GM18861 (cell line): ENCODE measurements around the gene CD86.
"Not testable (repeated sequence)": the region's sequence is repeated elsewhere in the genome, so short reads cannot be mapped to it uniquely, and the experiment has no call there.

Source experiments
- ATAC-seq: cut with Tn5 transposase; IDR thresholded peaks from one replicate; pipeline ENCODE4 v1.9.1; 2021; ENCODE audit not compliant: unreplicated experiment

CD86 gene

DNA sequence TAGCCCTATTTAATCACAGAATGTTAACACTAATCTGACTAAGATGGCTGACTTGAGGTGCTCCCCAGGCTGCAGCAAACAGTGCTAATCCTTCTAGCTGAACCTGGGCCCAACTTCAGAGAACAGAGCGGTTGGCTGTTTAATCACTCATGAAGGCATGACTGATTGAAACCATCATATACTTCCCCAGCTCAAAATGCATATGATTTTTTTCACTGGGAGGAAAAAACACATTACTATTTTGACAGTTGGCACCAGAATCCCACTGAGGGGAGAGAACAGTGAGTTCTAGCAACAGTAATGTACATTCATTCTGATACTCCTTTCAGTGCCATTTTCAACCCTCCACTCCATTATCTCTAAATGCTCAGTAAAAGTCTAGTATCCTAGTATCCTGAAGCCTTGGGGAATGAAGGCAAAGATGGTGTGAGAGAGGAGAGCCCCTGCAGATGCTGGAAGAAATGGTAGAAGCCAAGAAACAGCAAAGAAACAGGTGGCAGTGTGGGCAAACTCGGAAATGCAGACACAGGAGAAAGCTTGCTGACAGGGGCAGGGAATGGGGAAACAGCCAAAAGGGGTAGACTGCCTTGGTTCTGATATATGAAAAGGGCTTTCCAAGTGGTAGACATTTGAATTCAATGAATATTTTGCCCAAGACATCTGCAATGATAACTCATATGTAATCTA is 93.9 kb downstream of the CD86 start:
- no peak for ATAC-seq

DNA sequence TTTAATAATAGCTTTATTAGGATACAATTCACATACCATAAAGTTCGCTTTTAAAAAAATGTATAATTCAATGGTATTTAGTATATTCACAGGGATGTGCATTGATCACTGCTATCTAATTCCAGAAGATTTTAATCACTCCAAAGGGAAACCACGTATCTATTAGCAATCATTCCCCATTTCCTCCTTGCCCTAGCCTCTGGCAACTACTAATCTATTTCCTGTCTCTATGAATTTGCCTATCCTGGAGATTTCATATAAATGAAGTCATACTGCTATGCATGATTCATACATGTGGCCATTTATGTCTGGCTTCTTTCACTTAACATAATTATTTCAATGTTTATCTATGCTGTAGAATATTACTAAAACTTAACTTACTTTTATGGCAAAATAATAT is 96.3 kb downstream of the CD86 start:
- ATAC-seq: no peak

DNA sequence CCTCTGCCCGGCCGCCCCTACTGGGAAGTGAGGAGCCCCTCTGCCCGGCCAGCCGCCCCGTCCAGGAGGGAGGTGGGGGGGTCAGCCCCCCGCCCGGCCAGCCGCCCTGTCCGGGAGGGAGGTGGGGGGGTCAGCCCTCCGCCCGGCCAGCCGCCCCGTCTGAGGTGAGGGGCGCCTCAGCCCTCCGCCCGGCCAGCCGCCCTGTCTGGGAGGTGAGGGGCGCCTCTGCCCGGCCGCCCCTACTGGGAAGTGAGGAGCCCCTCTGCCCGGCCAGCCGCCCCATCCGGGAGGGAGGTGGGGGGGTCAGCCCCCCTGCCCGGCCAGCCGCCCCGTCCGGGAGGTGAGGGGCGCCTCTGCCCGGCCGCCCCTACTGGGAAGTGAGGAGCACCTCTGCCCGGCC is 109.8 kb downstream of the CD86 start:
- not testable (repeated sequence) for ATAC-seq

DNA sequence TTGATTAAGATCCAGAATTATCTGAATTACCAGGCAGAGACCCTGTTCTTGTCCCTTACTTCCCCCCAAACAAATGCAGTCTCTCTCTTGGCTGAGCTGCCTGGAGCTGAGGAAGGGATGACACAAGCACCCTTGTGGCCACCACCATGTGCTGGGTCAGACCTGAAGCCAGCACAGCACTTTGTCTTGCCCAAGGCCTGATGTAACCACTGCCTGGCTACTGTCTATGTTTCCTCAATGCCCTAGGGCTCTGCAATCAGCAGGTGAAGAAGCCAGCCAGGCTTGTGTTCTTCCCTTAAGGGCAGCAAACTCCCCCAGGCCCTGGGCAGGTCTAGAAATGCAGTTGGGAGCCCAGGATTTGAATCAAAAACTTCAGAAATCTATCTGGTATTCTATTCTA is 112.5 kb downstream of the CD86 start:
- no peak for ATAC-seq

DNA sequence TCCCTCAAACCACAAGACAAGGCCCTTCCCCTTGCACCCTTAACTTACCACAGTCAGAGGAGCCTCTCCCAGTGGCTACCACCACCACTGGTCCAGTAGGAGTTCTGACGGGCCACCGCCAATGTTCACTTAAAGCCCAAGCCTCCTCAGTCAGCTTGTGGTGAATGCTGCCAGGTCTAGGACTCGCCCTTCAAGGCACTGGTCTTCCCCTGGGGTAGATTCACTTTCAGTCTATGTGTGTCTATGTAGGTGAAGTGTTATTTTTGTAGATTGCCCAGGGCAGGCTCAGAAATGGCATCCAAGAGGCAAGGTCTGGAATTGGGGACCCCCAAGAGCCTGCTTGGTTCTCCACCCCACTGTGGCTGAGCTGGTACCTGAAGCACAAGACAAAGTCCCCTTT is 112.9 kb downstream of the CD86 start:
- no peak for ATAC-seq

DNA sequence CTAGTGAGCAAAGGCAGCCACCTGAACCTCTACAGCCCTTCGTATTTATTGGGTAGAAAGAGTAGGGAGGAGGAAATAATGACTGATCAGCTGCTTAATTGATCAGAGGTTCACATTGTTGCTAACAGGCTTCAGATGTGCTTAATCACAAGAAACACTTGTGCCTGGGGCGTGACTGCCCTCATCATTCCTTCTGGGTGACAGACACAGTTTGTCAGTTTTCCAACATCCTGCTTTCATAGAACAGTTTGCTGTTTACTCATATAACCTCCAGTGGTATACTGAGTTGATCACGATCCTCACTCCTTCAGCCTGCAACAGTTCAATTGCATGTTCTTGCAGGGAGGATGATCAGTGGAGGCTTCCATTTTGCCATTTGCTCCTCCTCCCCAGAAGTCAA is 114.7 kb downstream of the CD86 start:
- no peak for ATAC-seq
